ENCODE results near the gene GRAP2. TPM values are rescaled to one million over a fixed set of nuclear protein-coding genes. Genes with fewer than 3 reads are reported as not detected.

The GRAP2 gene
- total and polyA plus RNA-seq, 2 donors (not counting 1 experiment from before 2014, with no cell fraction given), result 13.5 to 26.4 TPM

DNA sequence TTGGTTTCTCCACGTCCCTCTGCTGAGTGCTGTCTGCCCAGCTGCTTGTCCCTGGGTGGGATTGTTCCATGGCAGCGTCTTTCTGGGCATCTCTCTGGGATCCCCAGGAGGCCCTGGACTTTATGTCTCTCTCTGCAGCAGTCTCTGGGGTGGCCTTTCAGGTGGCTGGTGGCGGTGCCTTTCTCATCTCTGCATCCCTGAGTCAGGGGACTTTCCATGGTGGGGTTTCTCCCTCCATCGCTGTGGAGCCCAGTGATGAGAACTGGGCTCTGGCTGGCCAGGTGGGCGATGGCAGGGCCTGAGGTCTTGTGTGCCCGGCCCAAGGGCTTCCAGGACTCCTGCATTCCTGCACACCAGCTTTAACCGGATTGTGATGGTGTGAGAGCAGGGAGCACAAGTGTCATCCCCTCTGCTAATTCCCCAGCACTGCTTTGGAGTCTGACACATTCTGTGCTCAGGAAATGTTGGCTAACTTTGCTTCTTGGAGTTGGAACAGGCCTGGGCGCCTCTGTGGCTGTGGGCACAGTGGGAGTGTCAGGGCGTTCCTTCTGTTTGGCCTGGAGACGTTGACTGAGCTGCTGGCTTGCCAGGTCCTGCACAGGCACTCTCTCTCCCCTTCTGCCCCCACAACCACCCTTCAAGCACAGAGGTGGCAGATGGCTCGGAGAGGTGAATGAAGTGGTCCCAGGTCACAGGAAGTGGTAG lies 121.8 kb downstream of the GRAP2 start:
- 92% methylated on average over 9 of the region's 11 CpGs for WGBS (ENCODE audit: insufficient coverage)
- Histone ChIP-seq H3K4me3 (ENCODE audit: control extremely low read depth in 1 of 5, extremely low read depth in 1 of 5, insufficient read depth in 1 of 5, low read depth in 2 of 5, low read length in 4 of 5) (no peak overlapping the region), H3K4me2 (replicated peaks; ENCODE audit: low read depth, low read length, poor library complexity, severe bottlenecking) (no peak overlapping the region), H4K20me1 (ENCODE audit: control insufficient read depth, insufficient read depth, low read length, poor library complexity, severe bottlenecking) (no peaks in the 10 kb centered on the region), H3K27me3 (replicated peaks in 1 of 4; ENCODE audit: control extremely low read depth in 1 of 4, control insufficient read depth in 3 of 4, insufficient read depth in 4 of 4, low read length in 3 of 4) (peaks cover 0 to 4% (median 0%) of the 10 kb centered on the region in 4 experiments), H3K36me3 (replicated peaks in 1 of 2; ENCODE audit: control extremely low read depth in 1 of 2, control insufficient read depth in 1 of 2, extremely low read depth in 1 of 2, insufficient read depth in 2 of 2, low read length in 1 of 2) (no peaks in the 10 kb centered on the region), H3K27ac (ENCODE audit: low read length in 2 of 2) (no peak overlapping the region), H3K9ac (ENCODE audit: low read length) (no peak overlapping the region), H2AFZ (ENCODE audit: insufficient read depth, low read depth, low read length, poor library complexity, severe bottlenecking) (no peak overlapping the region), H3K9me3 (ENCODE audit: control extremely low read depth in 1 of 3, control insufficient read depth in 2 of 3, insufficient read depth in 1 of 3, low read length in 2 of 3) (no peaks in the 10 kb centered on the region), H3K79me2 (ENCODE audit: control insufficient read depth, insufficient read depth, low read length) (no peaks in the 10 kb centered on the region), H3K4me1 (ENCODE audit: control insufficient read depth in 2 of 2, insufficient read depth in 2 of 2, low read length in 2 of 2) (peaks cover 7 to 8% of the 10 kb centered on the region in 2 donors)
- no peak for DNase-seq
- no peak for ATAC-seq (ENCODE audit: low read depth)
- Mint-ChIP-seq H3K4me1 (peaks cover 5% of the 10 kb centered on the region), H3K27me3 (peaks cover 8% of the 10 kb centered on the region), H3K9me3 (ENCODE audit: insufficient read depth) (no peaks in the 10 kb centered on the region), H3K27ac (no peak overlapping the region), H3K4me3 (no peak overlapping the region)
- CTCF ChIA-PET, result interaction anchor here (0.6 to 11.1 kb wide), 7 partner anchors 94 to 679 kb away, joined by 3 to 328 read pairs (median 12); partner anchors contain the start of gene RPS19BP1
- TF ChIP-seq, protein P1, sequence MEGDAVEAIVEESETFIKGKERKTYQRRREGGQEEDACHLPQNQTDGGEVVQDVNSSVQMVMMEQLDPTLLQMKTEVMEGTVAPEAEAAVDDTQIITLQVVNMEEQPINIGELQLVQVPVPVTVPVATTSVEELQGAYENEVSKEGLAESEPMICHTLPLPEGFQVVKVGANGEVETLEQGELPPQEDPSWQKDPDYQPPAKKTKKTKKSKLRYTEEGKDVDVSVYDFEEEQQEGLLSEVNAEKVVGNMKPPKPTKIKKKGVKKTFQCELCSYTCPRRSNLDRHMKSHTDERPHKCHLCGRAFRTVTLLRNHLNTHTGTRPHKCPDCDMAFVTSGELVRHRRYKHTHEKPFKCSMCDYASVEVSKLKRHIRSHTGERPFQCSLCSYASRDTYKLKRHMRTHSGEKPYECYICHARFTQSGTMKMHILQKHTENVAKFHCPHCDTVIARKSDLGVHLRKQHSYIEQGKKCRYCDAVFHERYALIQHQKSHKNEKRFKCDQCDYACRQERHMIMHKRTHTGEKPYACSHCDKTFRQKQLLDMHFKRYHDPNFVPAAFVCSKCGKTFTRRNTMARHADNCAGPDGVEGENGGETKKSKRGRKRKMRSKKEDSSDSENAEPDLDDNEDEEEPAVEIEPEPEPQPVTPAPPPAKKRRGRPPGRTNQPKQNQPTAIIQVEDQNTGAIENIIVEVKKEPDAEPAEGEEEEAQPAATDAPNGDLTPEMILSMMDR (IDR thresholded peaks at IDR 0.05), result no peak
- TF ChIP-seq EZH2 (IDR thresholded peaks at IDR 0.05; ENCODE audit: borderline replicate concordance, insufficient read depth, low read depth, low read length, poor library complexity, severe bottlenecking), result no peak
- POLR2A ChIA-PET, result no interaction called here
- intact Hi-C loops (cut with micrococcal nuclease), result loop anchor here (5.0 kb wide), 1 partner anchor 70 kb away; no protein-coding TSS in a partner anchor

Small RNAs within 50 kb of the gene (small RNA-seq; reads per million reads assigned to genes)
- gene RN7SKP210 (ENCODE audit: insufficient read length, low read depth, low replicate concordance), result not detected

Other genes starting within 250 kb of the GRAP2 start
- not detected in 2 replicates for gene ENTHD1, start 7.3 kb upstream of the GRAP2 start, total RNA-seq
- gene ENTHD1, start 7.3 kb upstream of the GRAP2 start, polyA plus RNA-seq, result not detected in 2 replicates
- 1.4 and 1.7 TPM in 2 replicates for gene TMA7B, start 59.3 kb downstream of the GRAP2 start, total RNA-seq
- gene TMA7B, start 59.3 kb downstream of the GRAP2 start, polyA plus RNA-seq, result 0.85 and 1.5 TPM in 2 replicates
- gene FAM83F, start 93.9 kb downstream of the GRAP2 start, total RNA-seq, result 0.05 and 0.10 TPM in 2 replicates
- gene FAM83F, start 93.9 kb downstream of the GRAP2 start, polyA plus RNA-seq, result 0.03 TPM in 1 of 2 replicates, not detected in the other